HCEC 1CT (cell line): ENCODE measurements around the gene ZNF445.

ENCODE experiments used
- DNase-seq: peaks from one replicate; pipeline ENCODE4 v3.0.0-alpha.2; 2017

Gene ZNF445

GRCh38 chr3:44396200-44397171, 81.0 kb downstream of the ZNF445 start:
- DNase-seq, result no peak

GRCh38 chr3:44395714-44396113, 81.8 kb downstream of the ZNF445 start:
- DNase-seq, result no peak

- DNase-seq, result no peak
Observed at GRCh38 chr3:44392489-44392888, 85.0 kb downstream of the ZNF445 start.

- no peak for DNase-seq
Observed at GRCh38 chr3:44387404-44387803, 90.1 kb downstream of the ZNF445 start.
